C4-2B (cell line): Measurements from ENCODE around the gene MUC6.

Source experiments
- CTCF ChIP-seq: fragments of 450-650 bp; conservative IDR thresholded peaks from 2 replicates; pipeline ENCODE4 v1.5.1; 2017; ENCODE audit warnings: mild to moderate bottlenecking
- ZFX ChIP-seq: fragments of 450-650 bp; IDR thresholded peaks from 2 replicates; pipeline ENCODE4 v1.6.1; 2017

GRCh38 chr11:1025410-1026162 lies 10.9 kb downstream of the MUC6 start:
- TF ChIP-seq CTCF (no peak), ZFX (no peak)
